H1 (cell line): Measurements from ENCODE around the gene FGD4. TPM values are rescaled to one million over a fixed set of nuclear protein-coding genes. Genes with fewer than 3 reads are reported as not detected.

ENCODE experiments used
- CTCF ChIA-PET: fragments of 300-600 bp; sonication (Branson Sonifier 250); formaldehyde crosslinking; loops from one replicate; lab custom pipeline; 2021; ENCODE audit not compliant: partially characterized antibody; lab: Charles Lee
- POLR2A ChIA-PET: fragments of 300-600 bp; sonication (Branson Sonifier 250); formaldehyde crosslinking; loops from one replicate; lab custom pipeline; 2021; ENCODE audit warnings: inconsistent platforms; ENCODE audit not compliant: partially characterized antibody; lab: Charles Lee
- DNase-seq, 2 experiments: peaks; one replicate each; pipeline versions ENCODE4 v3.0.0 to v3.0.0-alpha.2; 2010 to 2022; ENCODE audit warnings: low spot score in 2 of 2, low read depth in 1 of 2, mixed read lengths in 1 of 2
- FAIRE-seq: peaks from 2 replicates; lab custom pipeline; 2011; peaks lifted over from hg19 to GRCh38; lab: Jason Lieb, UNC
- H2AFZ ChIP-seq: 2 replicates; pipeline ENCODE4 v1.8.1; 2012; ENCODE audit warnings: low read length, inconsistent platforms
- H2AK5ac ChIP-seq: 2 replicates; pipeline ENCODE4 v1.6.1; 2013; ENCODE audit warnings: low read depth, low read length
- H2BK120ac ChIP-seq: replicated peaks from 2 replicates; pipeline ENCODE3; 2013; ENCODE audit warnings: low read depth, low read length, inconsistent platforms
- H2BK12ac ChIP-seq: 2 replicates; pipeline ENCODE4 v1.6.1; 2013; ENCODE audit warnings: low read depth, low read length
- H2BK15ac ChIP-seq: 2 replicates; pipeline ENCODE4 v1.6.1; 2013; ENCODE audit warnings: low read length
- H2BK20ac ChIP-seq: 2 replicates; pipeline ENCODE4 v1.6.1; 2013; ENCODE audit warnings: low read length
- H2BK5ac ChIP-seq: 2 replicates; pipeline ENCODE4 v1.6.1; 2013; ENCODE audit warnings: low read depth, low read length
- H3K14ac ChIP-seq: 2 replicates; pipeline ENCODE4 v1.6.1; 2013; ENCODE audit warnings: inconsistent platforms; ENCODE audit not compliant: insufficient read length
- H3K18ac ChIP-seq: 2 replicates; pipeline ENCODE4 v1.6.1; 2013; ENCODE audit warnings: low read length; ENCODE audit errors: extremely low read depth
- H3K23ac ChIP-seq: 2 replicates; pipeline ENCODE4 v1.6.1; 2013; ENCODE audit warnings: inconsistent platforms; ENCODE audit not compliant: insufficient read length
- H3K23me2 ChIP-seq: 2 replicates; pipeline ENCODE4 v1.6.1; 2013; ENCODE audit warnings: low read depth, low read length
- H3K27ac ChIP-seq: 2 replicates; pipeline ENCODE4 v1.6.1; 2011; ENCODE audit warnings: low read depth, low read length, inconsistent platforms
- H3K27me3 ChIP-seq, 4 experiments: replicated peaks in 1 of 4; 1 replicate in 1 of 4; 2 replicates in 3 of 4; pipeline versions ENCODE4 v1.6.1 to v1.8.1; 2011 to 2013; ENCODE audit warnings: low read length in 3 of 4, mild to moderate bottlenecking in 3 of 4, inconsistent platforms in 2 of 4, mixed read lengths in 2 of 4, moderate library complexity in 1 of 4; ENCODE audit not compliant: control insufficient read depth in 3 of 4, insufficient read depth in 3 of 4; ENCODE audit errors: extremely low read depth in 1 of 4
- H3K36me3 ChIP-seq, 4 experiments: 2 replicates each; pipeline versions ENCODE4 v1.6.1 to v1.8.1; 2011 to 2013; ENCODE audit warnings: mild to moderate bottlenecking in 4 of 4, low read length in 3 of 4, moderate library complexity in 2 of 4, control low read depth in 1 of 4, inconsistent platforms in 1 of 4; ENCODE audit not compliant: insufficient read depth in 4 of 4, control insufficient read depth in 2 of 4
- H3K4ac ChIP-seq: replicated peaks from 2 replicates; pipeline ENCODE3; 2013; ENCODE audit warnings: low read length, low read depth, mixed read lengths, inconsistent platforms; ENCODE audit not compliant: insufficient read length
- H3K4me1 ChIP-seq, 4 experiments: replicated peaks in 1 of 4; 1 replicate in 1 of 4; 2 replicates in 3 of 4; pipeline versions ENCODE4 v1.6.1 to v1.8.1; 2011 to 2013; ENCODE audit warnings: low read length in 3 of 4, inconsistent platforms in 2 of 4, mixed read lengths in 1 of 4; ENCODE audit not compliant: insufficient read depth in 4 of 4, control insufficient read depth in 3 of 4
- H3K4me2 ChIP-seq, 2 experiments: 2 replicates each; pipeline versions ENCODE4 v1.6.1 to v1.8.1; 2011 to 2013; ENCODE audit warnings: low read depth in 2 of 2, low read length in 2 of 2, control low read depth in 1 of 2, inconsistent platforms in 1 of 2, mild to moderate bottlenecking in 1 of 2; ENCODE audit not compliant: insufficient read depth in 1 of 2
- H3K4me3 ChIP-seq, 4 experiments: fragments of 200-600, 300-600 bp in 1 of 4; sonication (generic), shearing (Covaris generic), sonication (Bioruptor Twin) in 1 of 4; 2 replicates each; pipeline versions ENCODE4 v1.5.1 to v1.8.1; 2011 to 2016; ENCODE audit warnings: low read length in 4 of 4, low read depth in 3 of 4, control low read depth in 2 of 4, inconsistent platforms in 2 of 4, mild to moderate bottlenecking in 2 of 4, mixed read lengths in 1 of 4, moderate library complexity in 1 of 4; ENCODE audit not compliant: insufficient read depth in 2 of 4; ENCODE audit errors: extremely low read depth in 1 of 4
- H3K56ac ChIP-seq: replicated peaks from 2 replicates; pipeline ENCODE3; 2013; ENCODE audit warnings: low read depth, mild to moderate bottlenecking, mixed read lengths, low read length, inconsistent platforms; ENCODE audit not compliant: insufficient read length
- H3K79me1 ChIP-seq: 2 replicates; pipeline ENCODE4 v1.6.1; 2013; ENCODE audit warnings: low read depth, low read length, control low read depth
- H3K79me2 ChIP-seq, 2 experiments: 2 replicates each; pipeline versions ENCODE4 v1.6.1 to v1.8.1; 2012 to 2013; ENCODE audit warnings: low read length in 2 of 2, mild to moderate bottlenecking in 2 of 2, inconsistent platforms in 1 of 2; ENCODE audit not compliant: insufficient read depth in 2 of 2, control insufficient read depth in 1 of 2
- H3K9ac ChIP-seq, 4 experiments: replicated peaks in 1 of 4; 1 replicate in 1 of 4; 2 replicates in 3 of 4; pipeline versions ENCODE4 v1.6.1 to v1.8.1; 2011 to 2013; ENCODE audit warnings: low read depth in 3 of 4, low read length in 3 of 4, control low read depth in 2 of 4, mild to moderate bottlenecking in 2 of 4, moderate library complexity in 2 of 4, inconsistent platforms in 1 of 4; ENCODE audit errors: extremely low read depth in 1 of 4
- H3K9me3 ChIP-seq, 2 experiments: 2 replicates each; pipeline versions ENCODE4 v1.6.1 to v1.8.1; 2012 to 2013; ENCODE audit warnings: mild to moderate bottlenecking in 2 of 2, moderate library complexity in 2 of 2, control low read depth in 1 of 2, inconsistent platforms in 1 of 2, low read depth in 1 of 2, low read length in 1 of 2, mixed read lengths in 1 of 2; ENCODE audit not compliant: insufficient read depth in 2 of 2
- H4K20me1 ChIP-seq, 2 experiments: replicated peaks in 1 of 2; 2 replicates each; pipeline versions ENCODE3 to v1.8.1; 2011 to 2013; ENCODE audit warnings: inconsistent platforms in 2 of 2, low read length in 2 of 2, mild to moderate bottlenecking in 1 of 2; ENCODE audit not compliant: insufficient read depth in 2 of 2, control insufficient read depth in 1 of 2
- H4K5ac ChIP-seq: 2 replicates; pipeline ENCODE4 v1.6.1; 2013; ENCODE audit warnings: low read length, low read depth, mixed read lengths, inconsistent platforms; ENCODE audit not compliant: insufficient read length
- H4K8ac ChIP-seq: 2 replicates; pipeline ENCODE4 v1.8.0; 2013; ENCODE audit warnings: mild to moderate bottlenecking, moderate library complexity, low read length, inconsistent platforms; ENCODE audit not compliant: insufficient read depth; ENCODE audit errors: extremely low read depth
- H4K91ac ChIP-seq: replicated peaks from 2 replicates; pipeline ENCODE3; 2013; ENCODE audit warnings: low read length, mixed read lengths, inconsistent platforms; ENCODE audit not compliant: insufficient read length
- ATF2 ChIP-seq: IDR thresholded peaks from 2 replicates; pipeline ENCODE4 v1.6.1; 2012; ENCODE audit warnings: low read length, inconsistent platforms
- CHD1 ChIP-seq: IDR thresholded peaks from 2 replicates; pipeline ENCODE4 v1.6.1; 2012; ENCODE audit warnings: low read depth, low read length, improper control_type of control experiment
- JUN ChIP-seq: IDR thresholded peaks from 2 replicates; pipeline ENCODE4 v1.6.1; 2011; ENCODE audit warnings: low read depth, mild to moderate bottlenecking, improper control_type of control experiment, low read length
- KDM5A ChIP-seq: fragments of 200-600 bp; IDR thresholded peaks from 2 replicates; pipeline ENCODE4 v1.7.1; 2012; ENCODE audit warnings: mild to moderate bottlenecking, low read length, inconsistent platforms, mixed read lengths
- SP4 ChIP-seq: IDR thresholded peaks from 2 replicates; pipeline ENCODE4 v1.6.1; 2012; ENCODE audit warnings: low read length, inconsistent platforms
- SRF ChIP-seq: IDR thresholded peaks from 2 replicates; pipeline ENCODE4 v1.6.1; 2011; ENCODE audit warnings: mild to moderate bottlenecking, low read depth, low read length, moderate library complexity
- SUZ12 ChIP-seq: fragments of 200-600 bp; sonication (generic); IDR thresholded peaks from 2 replicates; pipeline ENCODE4 v1.6.1; 2012; ENCODE audit warnings: mild to moderate bottlenecking, inconsistent platforms, low read length, moderate library complexity, mixed read lengths
- TAF7 ChIP-seq: optimal IDR thresholded peaks from 2 replicates; pipeline ENCODE3; 2011; ENCODE audit warnings: low read depth, mild to moderate bottlenecking, inconsistent platforms, low read length, moderate library complexity, borderline replicate concordance
- TEAD4 ChIP-seq: IDR thresholded peaks from 2 replicates; pipeline ENCODE4 v1.6.1; 2012; ENCODE audit warnings: low read depth, low read length, inconsistent platforms, mixed read lengths
- YY1 ChIP-seq: IDR thresholded peaks from 2 replicates; pipeline ENCODE4 v1.6.1; 2011; ENCODE audit warnings: low read depth, mild to moderate bottlenecking, low read length
- WGBS, 2 experiments: shearing (Covaris generic) in 1 of 2; methylation state at CpG; one replicate each; pipeline versions ENCODE4 v1.1.6 to v1.1.7; 2013 to 2015; ENCODE audit warnings: low lambda C conversion rate in 2 of 2, mixed read lengths in 2 of 2, inconsistent platforms in 1 of 2, low coverage in 1 of 2, missing lambda C conversion rate in 1 of 2; ENCODE audit not compliant: insufficient replicate concordance in 2 of 2, insufficient coverage in 1 of 2, insufficient read length in 1 of 2; ENCODE audit errors: extremely low coverage in 1 of 2, missing lambda C conversion rate in 1 of 2; 5-methylcytosine and 5-hydroxymethylcytosine counted together
- polyA plus RNA-seq, 7 experiments: library from polyadenylated mRNA; depleted of rRNA in 3 of 7; stranded (reverse) in 5 of 7; unstranded in 2 of 7; fragments of >200 nt in 5 of 7; fragments of 200-250 nt in 2 of 7; gene quantifications; 1 replicate in 5 of 7; 2 replicates in 1 of 7; 4 replicates in 1 of 7; pipeline versions ENCODE4 v1.2.1 to v1.2.3, GENCODE V29; 2011 to 2013; ENCODE audit warnings: missing spikeins in 2 of 7, mixed read lengths in 2 of 7
- total RNA-seq: library from RNA; stranded (reverse); fragmentation: NEBNext Ultra II Directional; extraction: Animal tissue kit (Norgen Biotek cat#: 25700); gene quantifications from 2 replicates; pipeline ENCODE4 v1.2.1, GENCODE V29; 2021

Gene FGD4
- total and polyA plus RNA-seq, 2 of the 8 experiments (the other 6 are each of a cell fraction or from before 2014, with no cell fraction given) = 8.5 to 48.2 TPM

- H3K9me3 ChIP-seq = no peaks in the 10 kb centered on the region
- H3K4me2 ChIP-seq = no peak overlapping the region
- no peak overlapping the region for H2BK12ac ChIP-seq
- H3K23me2 ChIP-seq = no peaks in the 10 kb centered on the region
- no peaks in the 10 kb centered on the region for H3K27me3 ChIP-seq
- no peak overlapping the region for H4K8ac ChIP-seq
- no peak overlapping the region for H3K4ac ChIP-seq
- no peak overlapping the region for H4K91ac ChIP-seq
- no peak overlapping the region for H2BK5ac ChIP-seq
- H2BK20ac ChIP-seq = no peak overlapping the region
- H3K23ac ChIP-seq = no peak overlapping the region
- no peak overlapping the region for H3K18ac ChIP-seq
- DNase-seq (no peak), FAIRE-seq (no peak)
- 75% methylated on average over 1 of the region's 1 CpG; no CpG with 5 or more reads in 1 of the 2 experiments for WGBS, 2 experiments
- no peak overlapping the region for H2AFZ ChIP-seq
- H3K27ac ChIP-seq = no peak overlapping the region
- H3K79me1 ChIP-seq = no peaks in the 10 kb centered on the region
- H3K36me3 ChIP-seq = peaks cover 3 to 72% (median 35%) of the 10 kb centered on the region in 4 experiments; a peak in 6 of 8 replicates
- no peak overlapping the region for H3K56ac ChIP-seq
- no peak overlapping the region for H2BK120ac ChIP-seq
- H4K5ac ChIP-seq = no peak overlapping the region
- CTCF ChIA-PET = interaction anchor here (1.0 kb wide), 1 partner anchor 191 kb away, joined by 3 read pairs; no protein-coding TSS in a partner anchor
- no peak overlapping the region for H2BK15ac ChIP-seq
- H3K9ac ChIP-seq = no peak overlapping the region
- POLR2A ChIA-PET = interaction anchor here (1.7 kb wide), 1 partner anchor 223 kb away, joined by 3 read pairs; no protein-coding TSS in a partner anchor
- no peak overlapping the region for H2AK5ac ChIP-seq
- no peaks in the 10 kb centered on the region for H3K4me1 ChIP-seq
- H3K79me2 ChIP-seq = peaks cover 0 to 4% of the 10 kb centered on the region in 2 experiments; a peak in 2 of 4 replicates
- H3K14ac ChIP-seq = no peak overlapping the region
- H4K20me1 ChIP-seq = no peaks in the 10 kb centered on the region
- no peak overlapping the region for H3K4me3 ChIP-seq
- no peak for TF ChIP-seq SP4
- no peak for TF ChIP-seq YY1
- TF ChIP-seq SUZ12 = no peak
- TF ChIP-seq TAF7 = no peak
- TF ChIP-seq KDM5A = no peak
- no peak for TF ChIP-seq SRF
- no peak for TF ChIP-seq CHD1
- TF ChIP-seq TEAD4 = no peak
- no peak for TF ChIP-seq ATF2
- TF ChIP-seq JUN = no peak
These were observed 210.6 kb downstream of the FGD4 start for GRCh38 chr12:32609966-32610365.
